GM12801 (cell line): ENCODE data around the gene CLCN1.

Experiments used
- TF ChIP-seq, protein P1 (sequence below): IDR thresholded peaks from one replicate; pipeline ENCODE4 v1.5.1; 2011; ENCODE audit warnings: control low read depth; ENCODE audit not compliant: insufficient read length; ENCODE audit errors: extremely low read depth

The CLCN1 gene

DNA sequence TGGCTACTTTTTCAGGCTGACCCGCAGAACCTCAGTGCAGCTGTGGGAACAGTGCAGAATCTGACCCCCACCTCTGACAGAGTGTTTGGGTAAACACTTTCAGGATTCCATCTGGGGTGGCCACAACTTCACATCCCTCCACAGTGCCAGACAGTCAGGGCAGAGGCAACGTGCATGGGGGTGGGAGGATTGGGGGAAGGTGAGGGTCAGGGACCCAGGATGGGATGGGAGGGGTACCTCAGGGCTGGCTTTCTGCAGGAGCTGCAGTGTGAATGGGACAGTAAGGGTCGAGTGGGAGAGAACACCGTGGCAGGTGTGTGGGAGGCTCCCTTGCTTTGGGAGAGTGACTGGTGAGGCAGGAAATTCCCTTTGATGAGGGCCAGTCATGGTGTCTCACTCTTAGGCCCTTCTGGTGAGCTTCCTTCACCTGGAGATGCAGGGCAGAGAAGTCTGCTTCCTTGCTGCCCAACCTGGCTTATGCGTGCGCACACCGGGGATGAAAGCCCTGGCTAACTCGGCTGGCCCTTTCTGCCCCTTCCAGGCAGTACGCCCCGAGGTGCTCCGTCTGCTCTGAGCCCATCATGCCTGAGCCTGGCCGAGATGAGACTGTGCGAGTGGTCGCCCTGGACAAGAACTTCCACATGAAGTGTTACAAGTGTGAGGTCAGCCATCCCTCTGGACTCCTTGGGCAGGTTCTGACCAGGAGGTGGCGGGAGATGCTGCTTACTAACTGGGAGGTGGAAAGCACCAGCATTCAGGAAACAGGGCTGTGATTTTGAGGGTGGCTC lies 73.6 kb downstream of the CLCN1 start:
- TF ChIP-seq, protein P1, sequence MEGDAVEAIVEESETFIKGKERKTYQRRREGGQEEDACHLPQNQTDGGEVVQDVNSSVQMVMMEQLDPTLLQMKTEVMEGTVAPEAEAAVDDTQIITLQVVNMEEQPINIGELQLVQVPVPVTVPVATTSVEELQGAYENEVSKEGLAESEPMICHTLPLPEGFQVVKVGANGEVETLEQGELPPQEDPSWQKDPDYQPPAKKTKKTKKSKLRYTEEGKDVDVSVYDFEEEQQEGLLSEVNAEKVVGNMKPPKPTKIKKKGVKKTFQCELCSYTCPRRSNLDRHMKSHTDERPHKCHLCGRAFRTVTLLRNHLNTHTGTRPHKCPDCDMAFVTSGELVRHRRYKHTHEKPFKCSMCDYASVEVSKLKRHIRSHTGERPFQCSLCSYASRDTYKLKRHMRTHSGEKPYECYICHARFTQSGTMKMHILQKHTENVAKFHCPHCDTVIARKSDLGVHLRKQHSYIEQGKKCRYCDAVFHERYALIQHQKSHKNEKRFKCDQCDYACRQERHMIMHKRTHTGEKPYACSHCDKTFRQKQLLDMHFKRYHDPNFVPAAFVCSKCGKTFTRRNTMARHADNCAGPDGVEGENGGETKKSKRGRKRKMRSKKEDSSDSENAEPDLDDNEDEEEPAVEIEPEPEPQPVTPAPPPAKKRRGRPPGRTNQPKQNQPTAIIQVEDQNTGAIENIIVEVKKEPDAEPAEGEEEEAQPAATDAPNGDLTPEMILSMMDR = no peak

DNA sequence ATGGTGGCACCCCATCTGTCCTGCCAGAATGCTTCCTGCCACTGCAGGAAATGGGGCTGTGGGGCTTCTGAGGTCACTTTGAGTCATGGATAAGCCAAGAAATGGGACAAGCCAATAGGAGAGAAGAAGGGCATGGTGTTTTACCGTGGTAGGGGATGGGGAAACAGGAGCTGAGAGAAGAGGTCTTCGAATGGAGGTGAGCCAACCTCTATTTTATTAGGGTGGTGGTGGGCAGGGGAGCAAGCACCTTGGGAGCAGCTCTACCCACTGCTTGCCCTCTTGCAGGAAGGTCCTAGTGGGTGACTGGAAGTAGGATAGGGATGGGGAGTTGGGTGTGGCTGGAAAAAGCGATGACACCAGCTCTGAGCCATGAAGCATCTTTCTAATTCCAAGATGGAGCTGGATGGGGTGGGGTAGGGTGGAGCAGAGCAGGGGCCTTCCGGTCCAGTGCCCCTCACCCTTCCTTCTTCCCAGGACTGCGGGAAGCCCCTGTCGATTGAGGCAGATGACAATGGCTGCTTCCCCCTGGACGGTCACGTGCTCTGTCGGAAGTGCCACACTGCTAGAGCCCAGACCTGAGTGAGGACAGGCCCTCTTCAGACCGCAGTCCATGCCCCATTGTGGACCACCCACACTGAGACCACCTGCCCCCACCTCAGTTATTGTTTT lies 74.3 kb downstream of the CLCN1 start:
- TF ChIP-seq, protein P1 = no peak

DNA sequence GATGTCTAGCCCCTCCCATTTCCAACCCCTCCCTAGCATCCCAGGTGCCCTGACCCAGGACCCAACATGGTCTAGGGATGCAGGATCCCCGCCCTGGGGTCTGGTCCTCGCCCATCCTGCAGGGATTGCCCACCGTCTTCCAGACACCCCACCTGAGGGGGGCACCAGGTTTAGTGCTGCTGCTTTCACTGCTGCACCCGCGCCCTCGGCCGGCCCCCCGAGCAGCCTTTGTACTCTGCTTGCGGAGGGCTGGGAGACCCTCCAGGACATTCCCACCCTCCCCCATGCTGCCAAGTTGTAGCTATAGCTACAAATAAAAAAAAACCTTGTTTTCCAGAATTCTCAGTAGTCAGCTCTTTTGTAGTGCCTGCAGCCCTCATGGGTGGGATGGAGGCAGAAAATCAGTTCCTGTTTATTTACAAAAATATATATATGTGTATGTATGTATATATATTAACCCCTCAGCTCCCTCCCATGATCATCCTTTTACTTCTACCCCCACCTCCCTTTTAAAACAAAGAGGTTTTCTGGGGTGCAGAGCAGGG lies 74.9 kb downstream of the CLCN1 start:
- TF ChIP-seq, protein P1 = no peak

DNA sequence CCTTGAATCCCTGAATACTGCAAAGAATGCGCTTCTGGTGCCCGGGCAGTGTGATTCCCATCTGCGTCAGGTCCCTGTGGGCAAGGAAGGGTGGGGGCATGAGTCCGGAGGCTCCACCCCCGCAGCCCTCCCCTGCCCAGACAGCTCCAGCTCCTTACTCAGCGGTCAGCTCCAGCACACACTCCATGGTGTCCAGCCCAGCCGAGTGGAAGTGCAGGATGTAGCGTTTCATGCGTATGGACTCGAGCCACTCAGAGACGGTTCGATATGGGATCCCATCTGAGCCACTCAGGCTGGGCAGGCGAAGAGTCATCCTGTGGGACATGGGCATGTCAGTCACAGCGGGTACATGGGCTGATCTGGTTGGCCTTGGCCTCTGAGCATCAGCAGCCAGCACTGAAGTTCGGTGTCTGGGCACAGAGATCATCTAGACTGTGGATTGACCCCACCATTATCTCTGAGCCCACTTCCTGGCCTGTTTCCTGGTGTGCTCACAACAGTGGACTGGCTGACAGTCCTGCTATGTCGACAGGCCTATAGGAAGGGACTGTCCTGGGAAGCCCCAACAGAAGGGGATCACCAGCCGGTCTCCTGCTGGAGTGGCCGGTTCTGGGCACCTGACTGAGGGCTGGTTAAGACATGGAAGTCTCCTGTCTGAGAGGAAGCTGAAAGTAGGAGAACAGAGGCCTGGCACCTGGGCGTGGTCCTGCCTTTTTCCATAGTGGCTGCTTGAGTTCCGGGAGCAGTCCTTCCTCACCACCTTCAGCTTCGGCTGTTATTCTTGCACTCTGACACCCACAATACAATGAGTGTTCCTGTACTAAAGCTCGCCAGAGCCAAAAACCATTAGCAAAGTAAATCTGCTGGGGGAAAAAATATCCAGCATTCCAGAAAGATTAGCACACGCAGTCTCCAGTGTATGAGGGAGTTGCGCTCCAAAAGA lies 75.8 kb downstream of the CLCN1 start:
- TF ChIP-seq, protein P1 = no peak

DNA sequence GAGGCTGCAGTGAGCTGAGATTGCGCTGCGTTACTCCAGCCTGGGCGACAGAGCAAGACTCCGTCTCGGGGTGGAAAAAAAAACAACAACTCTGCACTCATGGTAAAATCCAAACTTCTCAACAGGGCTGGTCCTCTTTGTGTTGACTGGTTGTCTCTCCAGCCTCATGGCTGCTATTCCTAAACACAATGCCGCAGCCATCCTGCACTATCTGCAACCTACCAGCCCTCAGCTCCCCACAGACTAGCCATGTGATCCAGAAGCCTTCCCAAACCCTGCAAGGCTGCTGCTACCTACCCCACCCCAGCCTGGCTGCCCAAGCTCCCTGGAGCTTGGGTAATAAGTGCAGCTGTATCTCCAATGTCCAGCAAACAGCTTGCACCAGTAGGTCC lies 77.0 kb downstream of the CLCN1 start:
- TF ChIP-seq, protein P1 = no peak

DNA sequence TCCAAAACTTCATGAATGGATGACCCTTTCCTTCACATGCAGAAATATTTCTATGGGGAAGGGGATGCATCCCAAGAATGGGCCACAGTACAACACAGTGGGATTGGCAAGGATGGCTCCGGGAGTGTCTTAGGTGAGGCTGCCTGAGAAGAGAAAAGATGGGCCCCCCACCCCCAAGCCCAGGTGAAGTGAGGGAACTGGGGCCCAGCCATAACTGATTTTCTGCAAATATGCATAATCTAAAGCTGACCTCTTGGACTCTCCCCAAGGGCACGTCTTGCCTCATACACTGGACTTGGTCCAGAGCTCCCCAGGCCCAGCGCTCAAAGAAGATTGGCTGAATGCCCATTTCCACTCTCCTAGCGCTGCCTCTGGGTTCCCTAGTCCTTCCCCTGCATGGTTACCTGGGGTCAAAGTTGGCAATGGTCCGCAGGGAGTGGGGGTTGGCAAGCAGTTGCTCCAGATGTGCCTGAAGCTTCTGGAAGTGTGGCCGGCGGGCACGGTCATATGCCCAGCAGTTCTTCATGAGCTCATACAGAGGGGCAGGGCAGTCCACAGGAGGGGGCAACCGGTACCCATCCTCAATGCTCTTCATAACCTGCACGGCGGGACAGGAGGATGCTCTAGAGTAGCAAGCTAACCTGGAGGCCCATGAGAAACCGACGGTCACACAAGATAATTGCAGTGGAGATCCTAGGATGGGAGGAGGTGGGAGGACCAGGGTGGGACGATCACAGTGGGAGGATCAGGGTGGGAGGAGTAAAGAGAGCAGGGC lies 77.5 kb downstream of the CLCN1 start:
- TF ChIP-seq, protein P1 = no peak
